K562 (cell line): ENCODE measurements around the gene C11orf98. TPM values are rescaled to one million over a fixed set of nuclear protein-coding genes. Genes with fewer than 3 reads are reported as not detected.
"Not testable (repeated sequence)": the region's sequence is repeated elsewhere in the genome, so short reads cannot be mapped to it uniquely, and the experiment has no call there.

Experiments
- ATAC-seq: fragments of 200-7000 bp; cut with Tn5 transposase; 3 replicates; pipeline ENCODE4 v1.9.1; 2020; ENCODE audit warnings: moderate library complexity
- BruUV-seq: library from RNA; stranded (reverse); fragments of 400-500 nt; replicated peaks from 2 replicates; lab custom pipeline; 2021; lab: Mats Ljungman, UMichigan
- CTCF ChIA-PET: fragments of 300-600 bp; formaldehyde crosslinking; extraction: SDS; loops from one replicate; lab custom pipeline; 2021; ENCODE audit warnings: low intra/inter-chr PET ratio; lab: Yijun Ruan, JAX
- POLR2A ChIA-PET: fragments of 300-600, 350-650 bp; sonication (Branson Sonifier 250); formaldehyde crosslinking; extraction: SDS; loops from one replicate; lab custom pipeline; 2021; ENCODE audit warnings: antibody characterized with exemption, inconsistent platforms; lab: Yijun Ruan, JAX
- DNase-seq, 4 experiments: peaks; one replicate each; pipeline versions ENCODE4 v3.0.0 to v3.0.0-alpha.2; 2011 to 2018; ENCODE audit warnings: low spot score in 3 of 4, mixed read lengths in 3 of 4; ENCODE audit errors: extremely low read depth in 1 of 4
- FAIRE-seq: peaks from 2 replicates; lab custom pipeline; 2011; peaks lifted over from hg19 to GRCh38; lab: Jason Lieb, UNC
- H2AFZ ChIP-seq: 2 replicates; pipeline ENCODE4 v1.6.0; 2011; ENCODE audit warnings: low read depth, low read length, control low read depth, inconsistent platforms
- H3K27ac ChIP-seq: fragments of 200-600 bp; 3 replicates; pipeline ENCODE4 v1.8.0; 2011; ENCODE audit warnings: low read depth, mild to moderate bottlenecking, control low read depth, inconsistent platforms, low read length, moderate library complexity, mixed read lengths; ENCODE audit errors: extremely low read depth
- H3K27me3 ChIP-seq, 2 experiments: fragments of 300-600 bp in 1 of 2; 2 replicates in 1 of 2; 3 replicates in 1 of 2; pipeline versions ENCODE4 v1.6.0 to v1.8.0; 2011; ENCODE audit warnings: inconsistent platforms in 2 of 2, low read length in 2 of 2, mild to moderate bottlenecking in 1 of 2, mixed read lengths in 1 of 2, moderate library complexity in 1 of 2; ENCODE audit not compliant: control insufficient read depth in 2 of 2, insufficient read depth in 2 of 2
- H3K36me3 ChIP-seq: fragments of 300-600 bp; 3 replicates; pipeline ENCODE4 v1.8.0; 2011; ENCODE audit warnings: mild to moderate bottlenecking, low read length, inconsistent platforms; ENCODE audit not compliant: control insufficient read depth, insufficient read depth
- H3K4me1 ChIP-seq, 2 experiments: fragments of 200-600 bp in 1 of 2; replicated peaks in 1 of 2; 2 replicates in 1 of 2; 3 replicates in 1 of 2; pipeline versions ENCODE4 v1.5.1 to v1.8.0; 2011; ENCODE audit warnings: inconsistent platforms in 2 of 2, low read length in 2 of 2, mild to moderate bottlenecking in 1 of 2, mixed read lengths in 1 of 2, moderate library complexity in 1 of 2; ENCODE audit not compliant: control insufficient read depth in 2 of 2, insufficient read depth in 2 of 2
- H3K4me2 ChIP-seq: 2 replicates; pipeline ENCODE4 v1.6.1; 2011; ENCODE audit warnings: low read length, control low read depth, inconsistent platforms, mixed read lengths; ENCODE audit not compliant: insufficient read depth
- H3K4me3 ChIP-seq: fragments of 200-600 bp; sonication (generic), shearing (Covaris generic); 2 replicates; pipeline ENCODE4 v1.5.1; 2016; ENCODE audit warnings: control low read depth, inconsistent platforms
- H3K79me2 ChIP-seq: fragments of 200-600 bp; 3 replicates; pipeline ENCODE4 v1.8.0; 2011; ENCODE audit warnings: low read length, inconsistent platforms; ENCODE audit not compliant: control insufficient read depth, insufficient read depth
- H3K9ac ChIP-seq, 2 experiments: 2 replicates each; pipeline versions ENCODE4 v1.6.0 to v1.6.1; 2011; ENCODE audit warnings: low read depth in 2 of 2, low read length in 2 of 2, control low read depth in 1 of 2, inconsistent platforms in 1 of 2, mild to moderate bottlenecking in 1 of 2, mixed read lengths in 1 of 2; ENCODE audit not compliant: insufficient read depth in 1 of 2
- H3K9me1 ChIP-seq: one replicate; pipeline ENCODE4 v1.6.0; 2011; ENCODE audit warnings: inconsistent platforms, mild to moderate bottlenecking, low read length, moderate library complexity; ENCODE audit not compliant: control insufficient read depth, insufficient read depth
- H3K9me3 ChIP-seq: replicated peaks from 2 replicates; pipeline ENCODE4 v1.5.1; 2011; ENCODE audit warnings: low read depth, low read length, inconsistent platforms; ENCODE audit not compliant: control insufficient read depth, insufficient read depth
- H4K20me1 ChIP-seq: replicated peaks from 2 replicates; pipeline ENCODE4 v1.6.1; 2011; ENCODE audit warnings: low read length, inconsistent platforms, mixed read lengths; ENCODE audit not compliant: control insufficient read depth, insufficient read depth
- ATF7 ChIP-seq: fragments of 450-650 bp; IDR thresholded peaks from 2 replicates; pipeline ENCODE4 v1.7.1; 2014; ENCODE audit warnings: mild to moderate bottlenecking, moderate library complexity
- CC2D1A ChIP-seq: fragments of 450-650 bp; IDR thresholded peaks from 2 replicates; pipeline ENCODE4 v1.6.1; 2017; ENCODE audit warnings: mild to moderate bottlenecking
- CTBP1 ChIP-seq: fragments of 450-650 bp; IDR thresholded peaks from 2 replicates; pipeline ENCODE4 v1.6.1; 2016; ENCODE audit warnings: borderline replicate concordance
- JUN ChIP-seq, 2 experiments: sonication (generic) in 1 of 2; formaldehyde crosslinking in 1 of 2; IDR thresholded peaks; 2 replicates each; pipeline versions ENCODE4 v1.6.1 to v1.8.0; 2012 to 2022; ENCODE audit warnings: borderline replicate concordance in 2 of 2, mild to moderate bottlenecking in 2 of 2, improper control_type of control experiment in 1 of 2, low read depth in 1 of 2, low read length in 1 of 2, missing genetic modification reagents in 1 of 2
- JUND ChIP-seq, 2 experiments: IDR thresholded peaks; 2 replicates in 1 of 2; 3 replicates in 1 of 2; pipeline ENCODE4 v1.6.1; 2011; ENCODE audit warnings: borderline replicate concordance in 2 of 2, low read depth in 2 of 2, low read length in 2 of 2, improper control_type of control experiment in 1 of 2, missing biosample characterization in 1 of 2, missing genetic modification characterization in 1 of 2, missing genetic modification reagents in 1 of 2
- RCOR1 ChIP-seq, 2 experiments: IDR thresholded peaks; 2 replicates each; pipeline ENCODE4 v1.6.1; 2012; ENCODE audit warnings: low read depth in 2 of 2, low read length in 2 of 2, borderline replicate concordance in 1 of 2, improper control_type of control experiment in 1 of 2
- TFAM ChIP-seq: fragments of 250-450 bp; sonication (Bioruptor Pico); conservative IDR thresholded peaks from 2 replicates; pipeline ENCODE4 v1.5.0; 2021; ENCODE audit warnings: mild to moderate bottlenecking, moderate library complexity
- ZBTB17 ChIP-seq: fragments of 450-650 bp; formaldehyde crosslinking; IDR thresholded peaks from 2 replicates; pipeline ENCODE4 v1.4.0; 2020; ENCODE audit warnings: mild to moderate bottlenecking
- ZBTB8A ChIP-seq: fragments of 450-650 bp; IDR thresholded peaks from 2 replicates; pipeline ENCODE4 v1.6.1; 2018; ENCODE audit warnings: mild to moderate bottlenecking, moderate library complexity; ENCODE audit not compliant: partially characterized antibody
- WGBS: fragments of 100-300 bp; shearing (Covaris generic); methylation state at CpG from one replicate; pipeline ENCODE4 v1.1.6; 2016; ENCODE audit warnings: low coverage, mixed read lengths; ENCODE audit not compliant: insufficient coverage; ENCODE audit errors: missing lambda C conversion rate; 5-methylcytosine and 5-hydroxymethylcytosine counted together
- in situ Hi-C: fragments of 300-500 bp; cut with MboI; formaldehyde crosslinking; loops from 4 replicates; pipeline ENCODE4 v1.15.0; 2018; ENCODE audit warnings: inconsistent platforms, mixed read lengths
- intact Hi-C: fragments of 100-400 bp; cut with micrococcal nuclease; formaldehyde crosslinking; loops from 2 replicates; pipeline ENCODE4 v1.14.2; 2022
- polyA plus RNA-seq, 8 experiments: library from polyadenylated mRNA; depleted of rRNA in 4 of 8; stranded (reverse) in 5 of 8; unstranded in 3 of 8; fragments of >200 nt; fragmentation: Nextera tagmentation in 2 of 8; fragmentation: Illumina TruSeq in 1 of 8; extraction: Ambion mirVana in 2 of 8; extraction: Trizol in 1 of 8; gene quantifications; 2 replicates each; pipeline versions ENCODE4 v1.2.1 to v1.2.3, GENCODE V29; 2011 to 2014; ENCODE audit warnings: inconsistent platforms in 1 of 8, missing spikeins in 1 of 8
- total RNA-seq, 7 experiments: library from RNA; depleted of rRNA in 6 of 7; stranded (reverse); fragments of >200 nt in 6 of 7; fragmentation: Illumina TruSeq in 2 of 7; extraction: Trizol in 2 of 7; gene quantifications; 2 replicates each; pipeline versions ENCODE4 v1.2.1 to v1.2.3, GENCODE V29; 2011 to 2021; ENCODE audit warnings: low replicate concordance in 1 of 7
- TF ChIP-seq, protein P1 (sequence below): fragments of 450-650 bp; formaldehyde crosslinking; IDR thresholded peaks from 2 replicates; pipeline ENCODE4 v1.4.0; 2020; ENCODE audit warnings: mild to moderate bottlenecking, moderate library complexity

Gene C11orf98
- total and polyA plus RNA-seq, 9 of the 15 experiments (the other 6 are each of a cell fraction or from before 2014, with no cell fraction given): 103 to 352 (median 218) TPM

DNA sequence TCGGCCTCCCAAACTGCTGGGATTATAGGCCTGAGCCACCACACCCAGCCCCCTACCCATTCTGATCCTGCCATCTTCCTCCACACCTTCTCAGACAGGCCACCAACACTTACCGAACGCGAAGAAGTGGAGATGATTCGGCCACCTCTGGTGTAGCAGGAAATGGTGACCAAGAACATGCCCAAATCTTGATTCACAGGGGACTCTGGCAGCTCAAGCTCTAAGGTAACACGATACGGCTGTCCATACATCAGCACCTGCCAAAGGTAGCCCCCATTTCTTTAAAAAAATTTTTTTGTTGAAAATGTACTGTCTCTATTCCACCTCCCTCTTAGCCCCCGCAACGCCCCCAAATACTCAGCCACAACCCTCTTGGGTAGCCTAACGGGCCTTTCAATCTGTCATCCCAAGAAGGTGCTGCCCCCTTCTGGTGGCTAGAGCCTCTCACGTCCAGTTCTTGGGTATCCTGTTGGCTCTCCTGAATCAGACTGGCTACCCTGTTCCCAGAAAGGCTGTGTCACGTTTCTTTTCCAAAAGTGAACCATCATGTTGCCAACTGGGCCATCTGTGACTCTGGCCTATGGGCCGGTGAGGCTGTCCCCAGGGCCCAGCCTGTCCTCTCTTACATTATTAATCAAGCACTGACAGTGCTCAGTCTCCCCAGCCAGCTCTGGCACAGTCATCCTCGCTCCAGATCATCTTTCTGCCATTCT is 29.6 kb upstream of the C11orf98 start (continued):
- TF ChIP-seq ZBTB8A: no peak
- TF ChIP-seq CTBP1: peak; percentile 21; the same call in 1 of the 2 replicates
- 0 out of 2 replicates have a peak, but pooled peaks have one; percentile 39 for TF ChIP-seq ZBTB17
- 0 out of 2 replicates have a peak, but pooled peaks have one; percentile 13 for TF ChIP-seq ATF7
- 0 out of 2 replicates have a peak, but pooled peaks have one; percentile 13 for TF ChIP-seq JUND (IDR thresholded peaks at IDR 0.05; ENCODE audit: borderline replicate concordance, low read depth, low read length)
- peak; percentile 47; the same call in 1 of the 3 replicates for TF ChIP-seq JUND (tag; IDR thresholded peaks at IDR 0.05; ENCODE audit: borderline replicate concordance, low read depth, low read length)
- TF ChIP-seq CC2D1A: peak; percentile 51; the same call in 1 of the 2 replicates
- TF ChIP-seq RCOR1 (IDR thresholded peaks at IDR 0.05; ENCODE audit: borderline replicate concordance in 1 of 2, low read depth in 2 of 2, low read length in 2 of 2): peak in 1 of 2 experiments; percentile 55; a peak in 2 of 4 replicates
- no peak for TF ChIP-seq JUN (IDR thresholded peaks at IDR 0.05; ENCODE audit: borderline replicate concordance, low read depth, low read length)
- TF ChIP-seq JUN (CRISPR knock-in tag; IDR thresholded peaks at IDR 0.05; ENCODE audit: borderline replicate concordance): no peak
- TF ChIP-seq, protein P1, sequence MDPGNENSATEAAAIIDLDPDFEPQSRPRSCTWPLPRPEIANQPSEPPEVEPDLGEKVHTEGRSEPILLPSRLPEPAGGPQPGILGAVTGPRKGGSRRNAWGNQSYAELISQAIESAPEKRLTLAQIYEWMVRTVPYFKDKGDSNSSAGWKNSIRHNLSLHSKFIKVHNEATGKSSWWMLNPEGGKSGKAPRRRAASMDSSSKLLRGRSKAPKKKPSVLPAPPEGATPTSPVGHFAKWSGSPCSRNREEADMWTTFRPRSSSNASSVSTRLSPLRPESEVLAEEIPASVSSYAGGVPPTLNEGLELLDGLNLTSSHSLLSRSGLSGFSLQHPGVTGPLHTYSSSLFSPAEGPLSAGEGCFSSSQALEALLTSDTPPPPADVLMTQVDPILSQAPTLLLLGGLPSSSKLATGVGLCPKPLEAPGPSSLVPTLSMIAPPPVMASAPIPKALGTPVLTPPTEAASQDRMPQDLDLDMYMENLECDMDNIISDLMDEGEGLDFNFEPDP (CRISPR knock-in tag): no peak
- no peak for TF ChIP-seq TFAM (CRISPR knock-in tag)
- TF ChIP-seq, all 486 proteins: peak for 27

DNA sequence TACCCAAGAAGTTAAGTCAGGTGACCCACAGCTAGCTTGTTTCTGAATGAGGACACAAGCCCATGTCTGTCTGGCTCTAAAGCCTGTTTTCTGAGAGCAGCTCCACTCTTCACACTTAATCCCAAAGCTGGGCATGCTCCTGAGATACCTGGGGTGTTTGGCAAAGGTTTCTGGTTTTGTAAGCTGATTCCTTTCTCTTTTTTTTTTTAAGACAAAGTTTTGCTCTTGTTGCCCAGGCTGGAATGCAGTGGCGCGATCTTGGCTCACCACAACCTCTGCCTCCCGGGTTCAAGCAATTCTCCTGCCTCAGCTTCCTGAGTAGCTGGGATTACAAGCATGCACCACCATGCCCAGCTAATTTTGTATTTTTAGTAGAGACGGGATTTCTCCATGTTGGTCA is 28.6 kb upstream of the C11orf98 start:
- FAIRE-seq, H3K79me2 ChIP-seq, H3K9ac ChIP-seq, ATAC-seq, H3K4me3 ChIP-seq, H2AFZ ChIP-seq, H3K4me1 ChIP-seq, DNase-seq, H3K9me3 ChIP-seq, H3K9me1 ChIP-seq, H3K27me3 ChIP-seq, H4K20me1 ChIP-seq, H3K4me2 ChIP-seq, H3K27ac ChIP-seq, CTCF ChIA-PET, BruUV-seq: not testable (repeated sequence)
- peaks cover 42% of the 10 kb centered on the region for H3K36me3 ChIP-seq
- WGBS: 88% methylated on average over 1 of the region's 4 CpGs
- in situ Hi-C loops: loop anchor here (5.0 kb wide), 1 partner anchor 301 kb away; no protein-coding TSS in a partner anchor
- intact Hi-C loops: loop anchor here (5.0 kb wide), 2 partner anchors 81 to 101 kb away; partner anchors contain the start of genes EML3, ROM1 and TUT1
- POLR2A ChIA-PET: interaction anchor here (0.6 to 2.5 kb wide), 5 partner anchors 12 to 317 kb away, joined by 3 to 8 read pairs (median 4); partner anchors contain the start of genes C11orf98, CSKMT and UBXN1
